ENCODE results near the gene AMMECR1.
"Not testable (repeated sequence)": the region's sequence is repeated elsewhere in the genome, so short reads cannot be mapped to it uniquely, and the experiment has no call there.

The AMMECR1 gene

GRCh38 chrX:110170029-110170428 lies 147.9 kb downstream of the AMMECR1 start:
- no peak for DNase-seq (ENCODE audit: low read depth)

DNA sequence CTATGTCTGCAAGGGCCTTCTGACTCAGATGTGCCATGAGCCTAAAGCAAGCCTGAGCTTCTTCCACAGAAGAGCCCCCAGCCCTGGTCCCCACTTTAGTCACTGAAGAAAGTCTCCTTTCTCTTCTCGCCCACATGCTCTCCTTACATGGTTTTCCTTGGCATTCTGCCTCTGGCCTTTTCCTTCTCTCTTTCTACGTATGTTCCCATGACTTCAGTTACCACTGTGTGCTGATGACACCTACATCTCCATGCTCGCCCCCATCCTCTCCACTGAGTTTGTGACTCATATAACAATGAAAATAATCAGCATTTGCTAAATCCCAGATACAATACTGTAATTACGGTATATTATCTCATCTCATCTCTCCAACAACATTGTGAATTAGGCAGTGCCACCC lies 149.3 kb downstream of the AMMECR1 start:
- no peak for DNase-seq (ENCODE audit: low read depth)

DNA sequence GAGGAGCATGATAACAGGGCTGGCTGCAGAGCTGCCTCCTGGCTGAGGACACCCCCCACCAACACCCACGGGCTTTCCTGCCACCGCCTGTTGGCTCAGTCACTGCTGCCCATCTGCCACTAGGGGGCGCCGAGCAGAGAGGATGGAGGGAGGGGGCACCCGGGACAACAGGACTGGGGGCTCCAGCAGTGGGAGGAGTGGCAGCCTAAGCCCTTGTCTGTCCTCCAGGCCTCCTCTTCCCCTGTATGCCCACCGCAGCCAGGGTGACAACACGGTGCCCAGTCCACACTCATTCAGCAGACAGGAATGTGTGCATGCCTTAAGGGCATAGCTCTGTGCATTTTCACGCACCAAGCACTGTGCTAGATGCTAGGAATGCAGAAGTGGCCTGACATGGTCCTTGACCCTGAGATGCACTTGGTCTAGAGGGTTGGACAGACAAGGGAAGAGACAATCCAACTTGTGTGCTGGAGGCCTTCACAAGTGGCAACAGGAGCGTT lies 149.9 kb downstream of the AMMECR1 start:
- peak; percentile 15 for DNase-seq (ENCODE audit: low read depth)

- DNase-seq (ENCODE audit: low read depth): no peak
Measured at GRCh38 chrX:110163488-110163887, 154.4 kb downstream of the AMMECR1 start.

GRCh38 chrX:110162867-110163266 lies 155.0 kb downstream of the AMMECR1 start:
- no peak for DNase-seq (ENCODE audit: low read depth)

GRCh38 chrX:110162131-110162530 lies 155.8 kb downstream of the AMMECR1 start:
- DNase-seq (ENCODE audit: low read depth): no peak

DNA sequence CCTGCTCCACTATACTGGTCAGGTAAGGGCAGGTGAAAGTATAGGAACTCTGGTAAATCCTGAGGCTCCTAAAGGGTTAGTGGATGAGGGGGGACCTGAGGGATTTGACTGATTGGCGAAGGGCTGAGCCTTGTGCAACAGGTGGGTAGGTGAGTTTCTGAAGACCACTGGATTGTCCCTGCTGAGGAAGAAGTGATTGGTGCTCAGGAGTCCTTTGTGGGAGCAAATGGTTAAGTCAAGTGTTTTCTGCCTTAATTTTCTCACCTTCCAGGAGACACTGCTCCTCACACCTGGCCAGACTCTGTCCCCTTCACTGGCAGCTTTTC lies 156.6 kb downstream of the AMMECR1 start:
- DNase-seq (ENCODE audit: low read depth): no peak

DNA sequence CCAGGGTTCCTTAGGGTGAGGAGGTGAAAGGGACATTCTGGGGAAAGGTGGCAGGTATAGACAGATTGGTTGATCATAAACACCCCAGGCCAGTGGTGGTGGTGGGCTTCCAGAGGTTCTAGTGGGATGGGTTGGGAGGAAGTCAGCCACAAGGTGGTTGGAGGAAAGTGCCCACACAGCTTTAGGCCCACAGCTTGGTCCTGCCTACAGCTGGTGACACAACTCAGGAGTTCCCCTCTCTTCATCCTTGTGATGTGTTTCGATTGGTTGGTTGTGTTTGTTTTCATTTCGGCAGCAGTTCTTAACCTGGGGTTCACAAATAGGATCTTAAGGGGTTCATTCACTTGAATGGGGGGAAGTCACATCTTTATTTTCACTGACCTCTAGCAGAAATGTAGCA lies 158.0 kb downstream of the AMMECR1 start:
- no peak for DNase-seq (ENCODE audit: low read depth)

GRCh38 chrX:110159235-110159634 lies 158.7 kb downstream of the AMMECR1 start:
- no peak for DNase-seq (ENCODE audit: low read depth)

DNA sequence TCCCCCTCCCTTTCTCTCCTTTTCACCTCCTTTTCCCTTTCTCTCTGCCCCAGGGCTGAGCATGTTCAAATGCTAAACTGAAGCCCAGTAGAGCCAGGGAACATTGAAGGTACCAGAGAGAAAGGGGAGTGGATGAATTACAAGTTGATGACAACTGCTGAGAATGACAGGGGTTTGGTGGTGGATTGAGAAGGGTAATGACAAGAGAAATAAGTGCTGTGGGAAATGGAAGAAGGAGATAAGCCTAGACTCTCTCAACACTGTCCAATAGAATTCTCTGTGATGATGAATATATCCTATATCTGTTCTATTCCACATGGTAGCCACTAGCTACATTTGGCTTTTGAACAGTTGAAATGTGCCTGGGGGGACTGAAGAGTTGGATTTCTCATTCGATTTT lies 160.4 kb downstream of the AMMECR1 start:
- DNase-seq (ENCODE audit: low read depth): no peak

- DNase-seq (ENCODE audit: low read depth): no peak
Measured at GRCh38 chrX:110156167-110156754, 161.6 kb downstream of the AMMECR1 start.

- DNase-seq (ENCODE audit: low read depth): no peak
Measured at GRCh38 chrX:110155759-110156158, 162.1 kb downstream of the AMMECR1 start.

- DNase-seq (ENCODE audit: low read depth): not testable (repeated sequence)
Measured at GRCh38 chrX:110154328-110154727, 163.6 kb downstream of the AMMECR1 start.

GRCh38 chrX:110153896-110154295 lies 164.0 kb downstream of the AMMECR1 start:
- no peak for DNase-seq (ENCODE audit: low read depth)

GRCh38 chrX:110153244-110153643 lies 164.6 kb downstream of the AMMECR1 start:
- no peak for DNase-seq (ENCODE audit: low read depth)

DNA sequence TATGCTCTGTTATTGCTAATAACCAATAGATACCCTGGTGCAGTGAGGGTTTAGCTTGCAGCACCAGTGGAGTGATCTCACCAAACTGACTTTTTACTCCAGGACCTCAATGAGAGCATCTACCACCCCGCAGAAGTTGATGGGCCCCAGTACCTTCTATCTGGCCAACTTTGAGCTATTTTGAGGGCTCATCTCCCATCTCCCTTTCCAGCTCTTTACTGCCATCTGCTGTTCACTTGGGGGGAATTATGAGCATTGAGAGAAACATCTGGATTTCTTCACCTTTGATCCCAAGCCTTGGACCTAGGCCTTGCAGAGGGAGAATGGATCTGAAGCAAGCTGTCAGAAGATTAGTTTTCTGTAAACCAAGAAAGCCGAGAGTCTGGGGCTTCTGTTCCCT lies 171.4 kb downstream of the AMMECR1 start:
- DNase-seq (ENCODE audit: low read depth): peak; percentile 3

DNA sequence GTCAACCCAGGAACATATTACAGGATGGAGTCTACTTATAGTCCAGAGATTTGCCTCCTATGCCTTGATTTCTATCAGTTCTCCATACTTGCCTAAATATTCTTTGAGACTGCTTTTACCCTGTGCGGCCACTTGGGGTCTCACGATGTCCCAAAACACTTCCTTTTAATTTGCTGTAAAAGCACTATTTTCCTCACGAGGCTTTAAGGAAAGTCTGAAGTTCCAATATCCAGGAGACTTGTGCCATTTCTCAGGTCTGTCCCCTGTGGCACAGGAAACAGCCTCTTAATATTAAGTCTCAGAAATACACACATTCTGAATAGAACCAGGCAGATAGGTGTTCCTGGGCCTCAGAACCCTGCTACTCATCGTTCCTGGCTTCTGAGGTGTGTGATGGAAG lies 172.0 kb downstream of the AMMECR1 start:
- peak; percentile 3 for DNase-seq (ENCODE audit: low read depth)

- no peak for DNase-seq (ENCODE audit: low read depth)
Measured at GRCh38 chrX:110145311-110145710, 172.6 kb downstream of the AMMECR1 start.

Data from activated T-cell treated with anti-CD3 and anti-CD28 coated beads for 24 hours (primary cell).